Liver (tissue), 9 donors: ENCODE data around the gene PDS5A. TPM values are rescaled to one million over a fixed set of nuclear protein-coding genes. Genes with fewer than 3 reads are reported as not detected.

ENCODE experiments used
- DNase-seq: peaks from one replicate; pipeline ENCODE4 v3.0.0-alpha.2; 2017; ENCODE audit warnings: low spot score
- H3K27ac ChIP-seq, 2 donors: one replicate each; pipeline ENCODE4 v1.7.0; 2013; ENCODE audit warnings: inconsistent platforms in 2 of 2, low read length in 2 of 2, control low read depth in 1 of 2, low read depth in 1 of 2, mild to moderate bottlenecking in 1 of 2
- H3K27me3 ChIP-seq, 4 donors: one replicate each; pipeline versions ENCODE4 v1.6.1 to v1.7.0; 2013; ENCODE audit warnings: low read length in 3 of 4, inconsistent platforms in 1 of 4, mild to moderate bottlenecking in 1 of 4, moderate library complexity in 1 of 4; ENCODE audit not compliant: control insufficient read depth in 4 of 4, insufficient read depth in 4 of 4
- H3K36me3 ChIP-seq, 4 donors: one replicate each; pipeline versions ENCODE4 v1.6.1 to v1.7.0; 2013; ENCODE audit warnings: low read length in 3 of 4, mild to moderate bottlenecking in 3 of 4, low read depth in 1 of 4, moderate library complexity in 1 of 4; ENCODE audit not compliant: control insufficient read depth in 4 of 4, insufficient read depth in 3 of 4
- H3K4me1 ChIP-seq, 4 donors: one replicate each; pipeline versions ENCODE4 v1.6.1 to v1.7.0; 2013; ENCODE audit warnings: low read length in 3 of 4, mild to moderate bottlenecking in 3 of 4, moderate library complexity in 1 of 4; ENCODE audit not compliant: control insufficient read depth in 4 of 4, insufficient read depth in 4 of 4
- H3K4me3 ChIP-seq, 3 donors: one replicate each; pipeline versions ENCODE4 v1.6.1 to v1.7.0; 2013; ENCODE audit warnings: low read length in 3 of 3, control low read depth in 1 of 3, low read depth in 1 of 3, mild to moderate bottlenecking in 1 of 3
- H3K9ac ChIP-seq, 2 donors: one replicate each; pipeline ENCODE4 v1.7.0; 2013; ENCODE audit warnings: low read length in 2 of 2, mild to moderate bottlenecking in 2 of 2, moderate library complexity in 2 of 2, control low read depth in 1 of 2, low read depth in 1 of 2
- H3K9me3 ChIP-seq, 4 donors: one replicate each; pipeline versions ENCODE4 v1.6.1 to v1.7.0; 2013; ENCODE audit warnings: low read length in 3 of 4; ENCODE audit not compliant: control insufficient read depth in 4 of 4
- ATF3 ChIP-seq: IDR thresholded peaks from 2 replicates; pipeline ENCODE4 v1.6.1; 2016; ENCODE audit warnings: antibody characterized with exemption
- EGR1 ChIP-seq, 2 donors: IDR thresholded peaks; 2 replicates each; pipeline ENCODE4 v1.6.1; 2016 to 2018; ENCODE audit warnings: antibody characterized with exemption in 2 of 2, low read depth in 2 of 2
- FOXA2 ChIP-seq: IDR thresholded peaks from 2 replicates; pipeline ENCODE4 v1.6.1; 2016; ENCODE audit warnings: antibody characterized with exemption
- GABPA ChIP-seq, 2 donors: IDR thresholded peaks in 1 of 2; conservative IDR thresholded peaks in 1 of 2; 2 replicates each; pipeline ENCODE4 v1.6.1; 2016; ENCODE audit warnings: antibody characterized with exemption in 2 of 2, mild to moderate bottlenecking in 1 of 2, moderate library complexity in 1 of 2
- HNF4G ChIP-seq: IDR thresholded peaks from 2 replicates; pipeline ENCODE4 v1.6.1; 2016; ENCODE audit warnings: antibody characterized with exemption
- JUND ChIP-seq, 2 donors: IDR thresholded peaks; 2 replicates each; pipeline ENCODE4 v1.6.1; 2016; ENCODE audit warnings: antibody characterized with exemption in 2 of 2
- NR2F2 ChIP-seq: IDR thresholded peaks from 2 replicates; pipeline ENCODE4 v1.6.1; 2016; ENCODE audit warnings: antibody characterized with exemption
- RAD21 ChIP-seq, 2 donors: IDR thresholded peaks; 2 replicates each; pipeline ENCODE4 v1.6.1; 2016; ENCODE audit warnings: antibody characterized with exemption in 2 of 2, mild to moderate bottlenecking in 2 of 2
- REST ChIP-seq: IDR thresholded peaks from 2 replicates; pipeline ENCODE4 v1.6.1; 2016; ENCODE audit warnings: antibody characterized with exemption, mild to moderate bottlenecking
- RXRA ChIP-seq, 2 donors: IDR thresholded peaks; 2 replicates each; pipeline ENCODE4 v1.6.1; 2017 to 2018; ENCODE audit warnings: antibody characterized with exemption in 2 of 2, mild to moderate bottlenecking in 1 of 2
- SP1 ChIP-seq: IDR thresholded peaks from 2 replicates; pipeline ENCODE4 v1.6.1; 2018; ENCODE audit warnings: antibody characterized with exemption, mild to moderate bottlenecking
- TAF1 ChIP-seq: conservative IDR thresholded peaks from 2 replicates; pipeline ENCODE4 v1.6.1; 2016; ENCODE audit warnings: antibody characterized with exemption, mild to moderate bottlenecking
- YY1 ChIP-seq: IDR thresholded peaks from 2 replicates; pipeline ENCODE4 v1.6.1; 2016; ENCODE audit warnings: antibody characterized with exemption, mild to moderate bottlenecking
- ZBTB33 ChIP-seq: IDR thresholded peaks from 2 replicates; pipeline ENCODE4 v1.6.1; 2016; ENCODE audit warnings: antibody characterized with exemption
- WGBS: extraction: QIAGEN DNeasy Blood & Tissue Kit; methylation state at CpG from one replicate; pipeline ENCODE4 v1.1.7; 2013; 5-methylcytosine and 5-hydroxymethylcytosine counted together
- polyA plus RNA-seq, 2 donors: library from polyadenylated mRNA; stranded (reverse) in 1 of 2; unstranded in 1 of 2; fragments of 200-250 nt in 1 of 2; fragments of >200 nt in 1 of 2; fragmentation: Nextera tagmentation in 1 of 2; extraction: Ambion mirVana in 1 of 2; gene quantifications; one replicate each; pipeline versions ENCODE4 v1.2.1 to v1.2.3, GENCODE V29; 2013 to 2015
- total RNA-seq, 2 donors: library from RNA; depleted of rRNA; stranded (reverse); fragments of >200 nt; gene quantifications; one replicate each; pipeline ENCODE4 v1.2.3, GENCODE V29; 2014
- TF ChIP-seq, protein P1 (sequence below): IDR thresholded peaks from 2 replicates; pipeline ENCODE4 v1.6.1; 2016; ENCODE audit warnings: antibody characterized with exemption
- TF ChIP-seq, protein P2 (sequence below): fragments of 150-350 bp; IDR thresholded peaks from 2 replicates; pipeline ENCODE4 v1.5.1; 2017; ENCODE audit warnings: improper control_type of control experiment, low read depth, low read length; ENCODE audit not compliant: missing input control
- donor health status: healthy.
- donor health status: healthy.
- donor health status: healthy.
- donor health status: healthy.
- donor health status: healthy.

PDS5A gene
- total and polyA plus RNA-seq, 4 donors, result 10.6 to 59.6 (median 25.9) TPM

- 98% methylated on average over 5 of the region's 5 CpGs for WGBS
- H3K9me3 ChIP-seq, result no peaks in the 10 kb centered on the region
- no peaks in the 10 kb centered on the region for H3K4me1 ChIP-seq
- H3K4me3 ChIP-seq, result no peak overlapping the region
- H3K27ac ChIP-seq, result no peak overlapping the region
- H3K9ac ChIP-seq, result no peak overlapping the region
- H3K27me3 ChIP-seq, result no peaks in the 10 kb centered on the region
- TF ChIP-seq ZBTB33, result no peak
- TF ChIP-seq TAF1, result no peak
- TF ChIP-seq, protein P1, sequence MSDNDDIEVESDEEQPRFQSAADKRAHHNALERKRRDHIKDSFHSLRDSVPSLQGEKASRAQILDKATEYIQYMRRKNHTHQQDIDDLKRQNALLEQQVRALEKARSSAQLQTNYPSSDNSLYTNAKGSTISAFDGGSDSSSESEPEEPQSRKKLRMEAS, result no peak
- TF ChIP-seq RXRA (IDR thresholded peaks at IDR 0.05), result no peak
- TF ChIP-seq, protein P2, sequence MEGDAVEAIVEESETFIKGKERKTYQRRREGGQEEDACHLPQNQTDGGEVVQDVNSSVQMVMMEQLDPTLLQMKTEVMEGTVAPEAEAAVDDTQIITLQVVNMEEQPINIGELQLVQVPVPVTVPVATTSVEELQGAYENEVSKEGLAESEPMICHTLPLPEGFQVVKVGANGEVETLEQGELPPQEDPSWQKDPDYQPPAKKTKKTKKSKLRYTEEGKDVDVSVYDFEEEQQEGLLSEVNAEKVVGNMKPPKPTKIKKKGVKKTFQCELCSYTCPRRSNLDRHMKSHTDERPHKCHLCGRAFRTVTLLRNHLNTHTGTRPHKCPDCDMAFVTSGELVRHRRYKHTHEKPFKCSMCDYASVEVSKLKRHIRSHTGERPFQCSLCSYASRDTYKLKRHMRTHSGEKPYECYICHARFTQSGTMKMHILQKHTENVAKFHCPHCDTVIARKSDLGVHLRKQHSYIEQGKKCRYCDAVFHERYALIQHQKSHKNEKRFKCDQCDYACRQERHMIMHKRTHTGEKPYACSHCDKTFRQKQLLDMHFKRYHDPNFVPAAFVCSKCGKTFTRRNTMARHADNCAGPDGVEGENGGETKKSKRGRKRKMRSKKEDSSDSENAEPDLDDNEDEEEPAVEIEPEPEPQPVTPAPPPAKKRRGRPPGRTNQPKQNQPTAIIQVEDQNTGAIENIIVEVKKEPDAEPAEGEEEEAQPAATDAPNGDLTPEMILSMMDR, result no peak
- no peak for TF ChIP-seq ATF3
- TF ChIP-seq NR2F2, result no peak
- no peak for TF ChIP-seq EGR1 (IDR thresholded peaks at IDR 0.05; ENCODE audit: low read depth in 2 of 2)
- TF ChIP-seq SP1, result no peak
- TF ChIP-seq YY1, result no peak
- peaks cover 1 to 36% (median 25%) of the 10 kb centered on the region in 4 donors for H3K36me3 ChIP-seq
- no peak for DNase-seq
Measured at GRCh38 chr4:39888541-39888940, 89.2 kb downstream of the PDS5A start.

DNA sequence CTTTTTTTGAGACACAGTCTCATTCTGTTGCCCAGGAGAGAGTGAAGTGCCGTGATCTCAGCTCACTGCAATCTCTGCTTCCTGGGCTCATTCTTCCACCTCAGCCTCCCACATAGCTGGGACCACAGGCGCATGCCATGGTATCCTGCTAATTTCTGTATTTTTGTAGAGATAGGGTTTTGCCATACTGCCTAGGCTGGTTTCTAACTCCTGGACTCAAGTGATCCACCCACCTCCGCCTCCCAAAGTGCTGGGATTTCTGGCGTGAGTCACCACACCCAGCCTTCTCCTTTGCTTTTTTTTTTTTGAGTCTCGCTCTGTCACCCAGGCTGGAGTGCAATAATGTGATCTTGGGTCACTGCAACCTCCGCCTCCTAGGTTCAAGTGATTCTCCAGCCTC, 94.1 kb downstream of the PDS5A start:
- Histone ChIP-seq H3K27me3 (no peaks in the 10 kb centered on the region), H3K4me3 (no peak overlapping the region), H3K36me3 (peaks cover 8 to 35% (median 23%) of the 10 kb centered on the region in 4 donors), H3K4me1 (no peaks in the 10 kb centered on the region), H3K27ac (no peak overlapping the region), H3K9ac (no peak overlapping the region), H3K9me3 (no peaks in the 10 kb centered on the region)
- DNase-seq, result no peak
- WGBS, result 97% methylated on average over 6 of the region's 6 CpGs
- TF ChIP-seq JUND (IDR thresholded peaks at IDR 0.05), result no peak
- TF ChIP-seq FOXA2, result no peak
- no peak for TF ChIP-seq RAD21 (IDR thresholded peaks at IDR 0.05)
- TF ChIP-seq, protein P1, result no peak
- TF ChIP-seq GABPA (IDR thresholded peaks at IDR 0.05 in 1 of 2, conservative IDR thresholded peaks at IDR 0.05 in 1 of 2), result no peak
- no peak for TF ChIP-seq REST
- no peak for TF ChIP-seq SP1
- TF ChIP-seq YY1, result no peak
- TF ChIP-seq TAF1, result no peak
- no peak for TF ChIP-seq HNF4G
- TF ChIP-seq EGR1 (IDR thresholded peaks at IDR 0.05; ENCODE audit: low read depth in 2 of 2), result no peak
- no peak for TF ChIP-seq RXRA (IDR thresholded peaks at IDR 0.05)
